K562 (cell line): ENCODE results near the gene CD48. TPM values are rescaled to one million over a fixed set of nuclear protein-coding genes. Genes with fewer than 3 reads are reported as not detected.

ENCODE experiments used
- ATAC-seq: fragments of 200-7000 bp; cut with Tn5 transposase; 3 replicates; pipeline ENCODE4 v1.9.1; 2020; ENCODE audit warnings: moderate library complexity
- BruUV-seq: library from RNA; stranded (reverse); fragments of 400-500 nt; replicated peaks from 2 replicates; lab custom pipeline; 2021; lab: Mats Ljungman, UMichigan
- CTCF ChIA-PET: fragments of 300-600 bp; formaldehyde crosslinking; extraction: SDS; loops from one replicate; lab custom pipeline; 2021; ENCODE audit warnings: low intra/inter-chr PET ratio; lab: Yijun Ruan, JAX
- POLR2A ChIA-PET: fragments of 300-600, 350-650 bp; sonication (Branson Sonifier 250); formaldehyde crosslinking; extraction: SDS; loops from one replicate; lab custom pipeline; 2021; ENCODE audit warnings: antibody characterized with exemption, inconsistent platforms; lab: Yijun Ruan, JAX
- DNase-seq, 4 experiments: peaks; one replicate each; pipeline versions ENCODE4 v3.0.0 to v3.0.0-alpha.2; 2011 to 2018; ENCODE audit warnings: low spot score in 3 of 4, mixed read lengths in 3 of 4; ENCODE audit errors: extremely low read depth in 1 of 4
- FAIRE-seq: peaks from 2 replicates; lab custom pipeline; 2011; peaks lifted over from hg19 to GRCh38; lab: Jason Lieb, UNC
- H2AFZ ChIP-seq: 2 replicates; pipeline ENCODE4 v1.6.0; 2011; ENCODE audit warnings: low read depth, low read length, control low read depth, inconsistent platforms
- H3K27ac ChIP-seq: fragments of 200-600 bp; 3 replicates; pipeline ENCODE4 v1.8.0; 2011; ENCODE audit warnings: low read depth, mild to moderate bottlenecking, control low read depth, inconsistent platforms, low read length, moderate library complexity, mixed read lengths; ENCODE audit errors: extremely low read depth
- H3K27me3 ChIP-seq, 2 experiments: fragments of 300-600 bp in 1 of 2; 2 replicates in 1 of 2; 3 replicates in 1 of 2; pipeline versions ENCODE4 v1.6.0 to v1.8.0; 2011; ENCODE audit warnings: inconsistent platforms in 2 of 2, low read length in 2 of 2, mild to moderate bottlenecking in 1 of 2, mixed read lengths in 1 of 2, moderate library complexity in 1 of 2; ENCODE audit not compliant: control insufficient read depth in 2 of 2, insufficient read depth in 2 of 2
- H3K36me3 ChIP-seq: fragments of 300-600 bp; 3 replicates; pipeline ENCODE4 v1.8.0; 2011; ENCODE audit warnings: mild to moderate bottlenecking, low read length, inconsistent platforms; ENCODE audit not compliant: control insufficient read depth, insufficient read depth
- H3K4me1 ChIP-seq, 2 experiments: fragments of 200-600 bp in 1 of 2; replicated peaks in 1 of 2; 2 replicates in 1 of 2; 3 replicates in 1 of 2; pipeline versions ENCODE4 v1.5.1 to v1.8.0; 2011; ENCODE audit warnings: inconsistent platforms in 2 of 2, low read length in 2 of 2, mild to moderate bottlenecking in 1 of 2, mixed read lengths in 1 of 2, moderate library complexity in 1 of 2; ENCODE audit not compliant: control insufficient read depth in 2 of 2, insufficient read depth in 2 of 2
- H3K4me2 ChIP-seq: 2 replicates; pipeline ENCODE4 v1.6.1; 2011; ENCODE audit warnings: low read length, control low read depth, inconsistent platforms, mixed read lengths; ENCODE audit not compliant: insufficient read depth
- H3K4me3 ChIP-seq: fragments of 200-600 bp; sonication (generic), shearing (Covaris generic); 2 replicates; pipeline ENCODE4 v1.5.1; 2016; ENCODE audit warnings: control low read depth, inconsistent platforms
- H3K79me2 ChIP-seq: fragments of 200-600 bp; 3 replicates; pipeline ENCODE4 v1.8.0; 2011; ENCODE audit warnings: low read length, inconsistent platforms; ENCODE audit not compliant: control insufficient read depth, insufficient read depth
- H3K9ac ChIP-seq, 2 experiments: 2 replicates each; pipeline versions ENCODE4 v1.6.0 to v1.6.1; 2011; ENCODE audit warnings: low read depth in 2 of 2, low read length in 2 of 2, control low read depth in 1 of 2, inconsistent platforms in 1 of 2, mild to moderate bottlenecking in 1 of 2, mixed read lengths in 1 of 2; ENCODE audit not compliant: insufficient read depth in 1 of 2
- H3K9me1 ChIP-seq: one replicate; pipeline ENCODE4 v1.6.0; 2011; ENCODE audit warnings: inconsistent platforms, mild to moderate bottlenecking, low read length, moderate library complexity; ENCODE audit not compliant: control insufficient read depth, insufficient read depth
- H3K9me3 ChIP-seq: replicated peaks from 2 replicates; pipeline ENCODE4 v1.5.1; 2011; ENCODE audit warnings: low read depth, low read length, inconsistent platforms; ENCODE audit not compliant: control insufficient read depth, insufficient read depth
- H4K20me1 ChIP-seq: replicated peaks from 2 replicates; pipeline ENCODE4 v1.6.1; 2011; ENCODE audit warnings: low read length, inconsistent platforms, mixed read lengths; ENCODE audit not compliant: control insufficient read depth, insufficient read depth
- RAD51 ChIP-seq: fragments of 450-650 bp; IDR thresholded peaks from 2 replicates; pipeline ENCODE4 v1.7.1; 2016; ENCODE audit warnings: low read depth, mild to moderate bottlenecking, borderline replicate concordance
- SPI1 ChIP-seq: IDR thresholded peaks from 2 replicates; pipeline ENCODE4 v1.6.1; 2011; ENCODE audit warnings: low read depth, low read length, control low read depth, borderline replicate concordance
- ZNF77 ChIP-seq: fragments of 250-450 bp; sonication (Bioruptor Pico); IDR thresholded peaks from 2 replicates; pipeline ENCODE4 v1.5.0; 2020
- WGBS: fragments of 100-300 bp; shearing (Covaris generic); methylation state at CpG from one replicate; pipeline ENCODE4 v1.1.6; 2016; ENCODE audit warnings: low coverage, mixed read lengths; ENCODE audit not compliant: insufficient coverage; ENCODE audit errors: missing lambda C conversion rate; 5-methylcytosine and 5-hydroxymethylcytosine counted together
- in situ Hi-C: fragments of 300-500 bp; cut with MboI; formaldehyde crosslinking; loops from 4 replicates; pipeline ENCODE4 v1.15.0; 2018; ENCODE audit warnings: inconsistent platforms, mixed read lengths
- intact Hi-C: fragments of 100-400 bp; cut with micrococcal nuclease; formaldehyde crosslinking; loops from 2 replicates; pipeline ENCODE4 v1.14.2; 2022
- polyA plus RNA-seq, 8 experiments: library from polyadenylated mRNA; depleted of rRNA in 4 of 8; stranded (reverse) in 5 of 8; unstranded in 3 of 8; fragments of >200 nt; fragmentation: Nextera tagmentation in 2 of 8; fragmentation: Illumina TruSeq in 1 of 8; extraction: Ambion mirVana in 2 of 8; extraction: Trizol in 1 of 8; gene quantifications; 2 replicates each; pipeline versions ENCODE4 v1.2.1 to v1.2.3, GENCODE V29; 2011 to 2014; ENCODE audit warnings: inconsistent platforms in 1 of 8, missing spikeins in 1 of 8
- total RNA-seq, 7 experiments: library from RNA; depleted of rRNA in 6 of 7; stranded (reverse); fragments of >200 nt in 6 of 7; fragmentation: Illumina TruSeq in 2 of 7; extraction: Trizol in 2 of 7; gene quantifications; 2 replicates each; pipeline versions ENCODE4 v1.2.1 to v1.2.3, GENCODE V29; 2011 to 2021; ENCODE audit warnings: low replicate concordance in 1 of 7
- TF ChIP-seq, protein P1 (sequence below): fragments of 450-650 bp; IDR thresholded peaks from 2 replicates; pipeline ENCODE4 v1.6.1; 2017; ENCODE audit warnings: antibody characterized with exemption, mild to moderate bottlenecking

CD48 gene
- total and polyA plus RNA-seq, 9 of the 15 experiments (the other 6 are each of a cell fraction or from before 2014, with no cell fraction given) = 0.10 to 0.42 (median 0.29) TPM; not detected in 3

DNA sequence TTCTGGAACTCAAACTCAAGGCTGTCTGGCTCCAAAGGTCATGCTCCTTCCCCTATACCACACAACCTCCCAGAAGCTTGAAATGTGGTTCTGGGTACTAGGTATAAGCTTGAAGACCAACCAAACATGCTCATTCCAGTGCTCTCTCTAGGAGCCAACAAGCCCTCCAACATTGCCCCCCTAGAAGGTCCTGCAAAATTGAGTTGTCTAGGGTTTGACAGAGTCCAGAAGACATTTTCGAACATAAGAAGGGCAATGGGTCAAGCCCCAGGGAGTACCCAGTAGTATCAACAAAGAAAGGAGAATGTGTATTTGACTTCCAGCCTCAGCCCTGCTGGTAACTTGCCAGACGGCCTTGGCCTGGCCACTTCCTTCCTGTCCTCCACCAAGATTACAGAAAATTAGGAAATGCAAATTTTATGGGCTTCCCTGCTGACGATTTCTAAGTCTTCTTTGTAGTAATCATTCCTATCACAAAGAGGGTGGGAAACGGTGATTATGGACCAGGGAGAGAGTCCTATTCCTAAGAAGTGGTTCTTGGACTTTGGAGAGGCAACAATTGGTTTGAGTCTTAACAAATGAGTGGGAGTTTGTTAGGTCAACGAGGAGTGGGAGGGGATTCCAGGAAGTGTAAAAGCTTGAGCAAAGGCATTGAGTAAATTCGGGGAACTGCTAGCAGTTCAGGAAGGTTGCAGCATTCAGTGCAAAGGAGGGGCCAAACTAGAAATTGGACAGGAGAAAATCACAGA, 46.1 kb downstream of the CD48 start (continued):
- TF ChIP-seq, protein P1, sequence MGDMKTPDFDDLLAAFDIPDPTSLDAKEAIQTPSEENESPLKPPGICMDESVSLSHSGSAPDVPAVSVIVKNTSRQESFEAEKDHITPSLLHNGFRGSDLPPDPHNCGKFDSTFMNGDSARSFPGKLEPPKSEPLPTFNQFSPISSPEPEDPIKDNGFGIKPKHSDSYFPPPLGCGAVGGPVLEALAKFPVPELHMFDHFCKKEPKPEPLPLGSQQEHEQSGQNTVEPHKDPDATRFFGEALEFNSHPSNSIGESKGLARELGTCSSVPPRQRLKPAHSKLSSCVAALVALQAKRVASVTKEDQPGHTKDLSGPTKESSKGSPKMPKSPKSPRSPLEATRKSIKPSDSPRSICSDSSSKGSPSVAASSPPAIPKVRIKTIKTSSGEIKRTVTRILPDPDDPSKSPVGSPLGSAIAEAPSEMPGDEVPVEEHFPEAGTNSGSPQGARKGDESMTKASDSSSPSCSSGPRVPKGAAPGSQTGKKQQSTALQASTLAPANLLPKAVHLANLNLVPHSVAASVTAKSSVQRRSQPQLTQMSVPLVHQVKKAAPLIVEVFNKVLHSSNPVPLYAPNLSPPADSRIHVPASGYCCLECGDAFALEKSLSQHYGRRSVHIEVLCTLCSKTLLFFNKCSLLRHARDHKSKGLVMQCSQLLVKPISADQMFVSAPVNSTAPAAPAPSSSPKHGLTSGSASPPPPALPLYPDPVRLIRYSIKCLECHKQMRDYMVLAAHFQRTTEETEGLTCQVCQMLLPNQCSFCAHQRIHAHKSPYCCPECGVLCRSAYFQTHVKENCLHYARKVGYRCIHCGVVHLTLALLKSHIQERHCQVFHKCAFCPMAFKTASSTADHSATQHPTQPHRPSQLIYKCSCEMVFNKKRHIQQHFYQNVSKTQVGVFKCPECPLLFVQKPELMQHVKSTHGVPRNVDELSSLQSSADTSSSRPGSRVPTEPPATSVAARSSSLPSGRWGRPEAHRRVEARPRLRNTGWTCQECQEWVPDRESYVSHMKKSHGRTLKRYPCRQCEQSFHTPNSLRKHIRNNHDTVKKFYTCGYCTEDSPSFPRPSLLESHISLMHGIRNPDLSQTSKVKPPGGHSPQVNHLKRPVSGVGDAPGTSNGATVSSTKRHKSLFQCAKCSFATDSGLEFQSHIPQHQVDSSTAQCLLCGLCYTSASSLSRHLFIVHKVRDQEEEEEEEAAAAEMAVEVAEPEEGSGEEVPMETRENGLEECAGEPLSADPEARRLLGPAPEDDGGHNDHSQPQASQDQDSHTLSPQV = peak; percentile 80
- no peak for TF ChIP-seq RAD51

DNA sequence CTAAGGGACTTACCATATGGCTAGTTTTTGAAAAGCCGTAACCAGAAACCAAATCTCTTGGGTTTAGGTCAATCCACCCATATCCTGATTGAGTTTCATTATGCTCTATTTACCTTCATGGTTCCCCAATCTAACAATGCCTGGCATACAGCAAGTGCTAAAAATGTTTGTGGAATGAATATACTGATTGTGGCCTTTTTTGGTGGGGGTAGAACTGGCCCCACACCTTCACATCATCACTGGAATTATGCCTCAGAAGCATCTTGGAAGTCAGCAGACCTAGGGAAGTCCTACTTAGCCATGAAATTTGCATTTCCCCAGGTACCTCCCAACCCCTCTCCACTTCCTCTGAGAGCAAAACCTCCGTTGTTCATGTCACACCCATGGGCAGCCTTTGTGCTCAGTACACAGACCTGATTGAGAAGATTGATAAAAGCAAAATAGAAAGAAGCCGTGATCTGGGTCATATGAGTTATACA, 47.0 kb downstream of the CD48 start:
- ATAC-seq (peak; percentile 31), DNase-seq (no peak), FAIRE-seq (no peak)
- ChIA-PET POLR2A (interaction anchor here (0.6 to 1.1 kb wide), 2 partner anchors 13 to 748 kb away, joined by 3 read pairs; no protein-coding TSS in a partner anchor), CTCF (no interaction called here)
- Histone ChIP-seq H3K4me3 (no peak overlapping the region), H3K27me3 (no peaks in the 10 kb centered on the region), H2AFZ (peak overlapping the region; percentile 96), H3K27ac (peak overlapping the region; percentile 84; the same call in 2 of the 3 replicates), H4K20me1 (no peaks in the 10 kb centered on the region), H3K4me1 (peaks cover 3 to 26% of the 10 kb centered on the region in 2 experiments; a peak in 4 of 5 replicates), H3K36me3 (no peaks in the 10 kb centered on the region), H3K4me2 (no peak overlapping the region), H3K79me2 (no peaks in the 10 kb centered on the region), H3K9me1 (no peaks in the 10 kb centered on the region), H3K9ac (no peak overlapping the region), H3K9me3 (0 out of 2 replicates have a peak, but pooled peaks cover 3% of the 10 kb centered on the region)
- no TSS peak for BruUV-seq
- intact Hi-C loops (loop anchor here (5.0 kb wide), 2 partner anchors 37 to 122 kb away; no protein-coding TSS in a partner anchor), in situ Hi-C loops (no loop called here)
- 31% methylated on average over 3 of the region's 3 CpGs for WGBS
- TF ChIP-seq SPI1 (0 out of 2 replicates have a peak, but pooled peaks have one; percentile 34), ZNF77 (no peak)
